ENCODE data around the gene TP53RK.

TP53RK gene

GRCh38 chr20:46717818-46718541, 28.7 kb upstream of the TP53RK start:
- Mint-ChIP-seq H3K36me3 (ENCODE audit: low read depth) (peaks cover 22% of the 10 kb centered on the region), H3K9me3 (peaks cover 12% of the 10 kb centered on the region), H3K4me3 (no peak overlapping the region), H3K27ac (no peak overlapping the region), H3K4me1 (peaks cover 16% of the 10 kb centered on the region), H3K27me3 (ENCODE audit: low read depth) (no peaks in the 10 kb centered on the region)
- TF ChIP-seq, protein P1, sequence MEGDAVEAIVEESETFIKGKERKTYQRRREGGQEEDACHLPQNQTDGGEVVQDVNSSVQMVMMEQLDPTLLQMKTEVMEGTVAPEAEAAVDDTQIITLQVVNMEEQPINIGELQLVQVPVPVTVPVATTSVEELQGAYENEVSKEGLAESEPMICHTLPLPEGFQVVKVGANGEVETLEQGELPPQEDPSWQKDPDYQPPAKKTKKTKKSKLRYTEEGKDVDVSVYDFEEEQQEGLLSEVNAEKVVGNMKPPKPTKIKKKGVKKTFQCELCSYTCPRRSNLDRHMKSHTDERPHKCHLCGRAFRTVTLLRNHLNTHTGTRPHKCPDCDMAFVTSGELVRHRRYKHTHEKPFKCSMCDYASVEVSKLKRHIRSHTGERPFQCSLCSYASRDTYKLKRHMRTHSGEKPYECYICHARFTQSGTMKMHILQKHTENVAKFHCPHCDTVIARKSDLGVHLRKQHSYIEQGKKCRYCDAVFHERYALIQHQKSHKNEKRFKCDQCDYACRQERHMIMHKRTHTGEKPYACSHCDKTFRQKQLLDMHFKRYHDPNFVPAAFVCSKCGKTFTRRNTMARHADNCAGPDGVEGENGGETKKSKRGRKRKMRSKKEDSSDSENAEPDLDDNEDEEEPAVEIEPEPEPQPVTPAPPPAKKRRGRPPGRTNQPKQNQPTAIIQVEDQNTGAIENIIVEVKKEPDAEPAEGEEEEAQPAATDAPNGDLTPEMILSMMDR (IDR thresholded peaks at IDR 0.05; ENCODE audit: unreplicated experiment in 3 of 3): no peak

- H3K9me3 Mint-ChIP-seq: peaks cover 6% of the 10 kb centered on the region
- H3K27ac Mint-ChIP-seq: no peak overlapping the region
- peaks cover 31% of the 10 kb centered on the region for H3K4me1 Mint-ChIP-seq
- H3K36me3 Mint-ChIP-seq (ENCODE audit: low read depth): peaks cover 12% of the 10 kb centered on the region
- H3K4me3 Mint-ChIP-seq: no peak overlapping the region
- H3K27me3 Mint-ChIP-seq (ENCODE audit: low read depth): no peaks in the 10 kb centered on the region
- TF ChIP-seq, protein P1 (IDR thresholded peaks at IDR 0.05; ENCODE audit: unreplicated experiment in 3 of 3): no peak
Measured at GRCh38 chr20:46715292-46715756, 26.1 kb upstream of the TP53RK start.

DNA sequence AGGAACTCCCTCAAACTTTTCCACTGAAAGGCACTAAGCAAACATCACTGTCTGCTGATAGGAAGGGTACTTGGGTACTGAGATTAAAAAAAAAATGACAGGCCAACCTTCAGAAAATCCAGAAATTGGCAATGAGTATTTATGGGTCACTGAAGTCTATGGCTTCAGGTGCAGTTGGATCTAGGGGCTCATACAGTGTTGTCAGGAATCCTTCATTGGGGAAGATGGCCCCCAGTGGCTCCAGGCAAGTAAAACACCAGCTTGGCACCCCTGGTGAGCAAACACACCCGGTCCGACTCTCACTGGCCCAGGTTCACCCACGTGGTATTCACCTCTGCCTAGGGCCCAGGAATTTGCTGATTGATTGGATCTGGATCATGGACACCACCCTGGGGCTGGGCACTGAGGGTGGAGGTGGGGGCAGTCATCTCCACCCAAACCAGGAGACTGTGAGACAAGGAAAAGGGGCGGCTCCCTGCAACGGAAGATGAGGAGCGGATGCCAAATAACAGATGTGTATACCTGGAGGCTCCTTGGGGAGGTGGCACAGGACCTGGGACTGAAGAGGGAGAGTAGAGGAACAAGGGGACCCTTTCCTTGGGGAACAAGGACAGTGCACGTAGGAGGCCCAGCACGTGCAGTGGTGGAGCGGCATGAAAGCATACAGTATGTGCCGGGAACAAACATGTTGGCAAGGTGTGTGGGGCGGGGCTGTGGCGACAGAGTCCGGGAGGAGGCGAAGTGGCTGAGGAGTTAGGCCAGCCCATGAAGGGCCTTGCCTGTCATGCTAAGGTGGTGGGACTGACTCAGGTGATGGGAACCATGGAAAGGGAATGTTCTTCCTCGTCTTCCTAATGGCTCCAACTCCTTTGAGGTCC, 25.0 kb upstream of the TP53RK start:
- Mint-ChIP-seq H3K27ac (no peak overlapping the region), H3K4me1 (peaks cover 37% of the 10 kb centered on the region), H3K9me3 (no peaks in the 10 kb centered on the region), H3K36me3 (ENCODE audit: low read depth) (peaks cover 4% of the 10 kb centered on the region), H3K4me3 (no peak overlapping the region), H3K27me3 (ENCODE audit: low read depth) (no peaks in the 10 kb centered on the region)
- TF ChIP-seq, protein P1 (IDR thresholded peaks at IDR 0.05; ENCODE audit: unreplicated experiment in 3 of 3): no peak

DNA sequence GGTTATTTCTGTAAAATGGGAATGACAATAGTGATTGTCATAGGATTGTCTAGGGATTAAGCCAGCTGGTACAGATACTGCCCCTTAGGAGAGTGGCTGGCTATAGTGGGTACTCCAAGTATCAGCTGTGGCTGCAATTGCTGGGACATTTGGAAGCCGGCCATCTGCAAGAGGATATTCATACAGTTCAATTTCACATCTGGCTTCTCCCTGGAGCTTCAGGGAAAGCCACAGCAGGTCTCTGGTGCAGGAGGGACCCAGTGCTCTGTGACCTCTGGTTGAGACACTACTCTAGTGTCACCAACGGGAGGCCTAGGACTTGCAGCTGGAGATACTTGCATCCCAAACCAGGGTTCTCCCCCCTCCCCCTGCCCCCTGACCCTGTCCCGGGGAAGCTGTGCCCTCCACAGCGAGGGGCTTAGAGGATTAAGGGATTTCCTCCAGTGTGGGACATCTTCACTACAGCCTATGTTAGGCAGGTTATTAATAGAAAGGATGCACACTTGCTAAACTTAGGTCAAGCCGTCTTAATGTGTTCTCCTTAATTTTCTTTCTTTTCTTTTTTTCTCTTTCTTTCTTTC, 22.9 kb upstream of the TP53RK start:
- Mint-ChIP-seq H3K27me3 (ENCODE audit: low read depth) (no peaks in the 10 kb centered on the region), H3K27ac (peak overlapping the region in 2 of 3 experiments; percentile 37 to 62), H3K9me3 (no peaks in the 10 kb centered on the region), H3K36me3 (ENCODE audit: low read depth) (peaks cover 3% of the 10 kb centered on the region), H3K4me1 (peaks cover 42% of the 10 kb centered on the region), H3K4me3 (peak overlapping the region in 2 of 3 experiments; percentile 63 to 93)
- TF ChIP-seq, protein P1 (IDR thresholded peaks at IDR 0.05; ENCODE audit: unreplicated experiment in 3 of 3): no peak

GRCh38 chr20:46710153-46710913, 21.1 kb upstream of the TP53RK start:
- no peaks in the 10 kb centered on the region for H3K27me3 Mint-ChIP-seq (ENCODE audit: low read depth)
- H3K4me1 Mint-ChIP-seq: peaks cover 39% of the 10 kb centered on the region
- peaks cover 3% of the 10 kb centered on the region for H3K36me3 Mint-ChIP-seq (ENCODE audit: low read depth)
- peak overlapping the region; percentile 90 to 98 (median 93) for H3K4me3 Mint-ChIP-seq
- TF ChIP-seq, protein P1 (IDR thresholded peaks at IDR 0.05; ENCODE audit: unreplicated experiment in 3 of 3): no peak
- H3K9me3 Mint-ChIP-seq: peaks cover 2% of the 10 kb centered on the region
- peak overlapping the region; percentile 95 to 96 (median 95) for H3K27ac Mint-ChIP-seq
